HG03442 (cell line): Measurements from ENCODE around the gene SOX1.

Source experiments
- ATAC-seq: cut with Tn5 transposase; IDR thresholded peaks from one replicate; pipeline ENCODE4 v1.9.1; 2021; ENCODE audit warnings: mild to moderate bottlenecking, moderate library complexity; ENCODE audit not compliant: unreplicated experiment

SOX1 gene

GRCh38 chr13:112105244-112105681 is 38.3 kb downstream of the SOX1 start:
- no peak for ATAC-seq

- ATAC-seq = no peak
Measured at GRCh38 chr13:112105892-112106291, 38.9 kb downstream of the SOX1 start.

GRCh38 chr13:112106478-112107141 is 39.7 kb downstream of the SOX1 start:
- ATAC-seq = no peak

- ATAC-seq = no peak
Measured at GRCh38 chr13:112107289-112107688, 40.3 kb downstream of the SOX1 start.

- ATAC-seq = no peak
Measured at GRCh38 chr13:112110479-112110878, 43.5 kb downstream of the SOX1 start.

GRCh38 chr13:112111239-112111857 is 44.4 kb downstream of the SOX1 start:
- ATAC-seq = no peak

GRCh38 chr13:112112534-112113276 is 45.8 kb downstream of the SOX1 start:
- ATAC-seq = no peak

- no peak for ATAC-seq
Measured at GRCh38 chr13:112113348-112113747, 46.4 kb downstream of the SOX1 start.

- ATAC-seq = no peak
Measured at GRCh38 chr13:112113851-112114250, 46.9 kb downstream of the SOX1 start.

- no peak for ATAC-seq
Measured at GRCh38 chr13:112114391-112114790, 47.4 kb downstream of the SOX1 start.

GRCh38 chr13:112115403-112116091 is 48.6 kb downstream of the SOX1 start:
- ATAC-seq = no peak

- ATAC-seq = no peak
Measured at GRCh38 chr13:112116187-112116950, 49.4 kb downstream of the SOX1 start.

GRCh38 chr13:112117258-112117954 is 50.5 kb downstream of the SOX1 start:
- ATAC-seq = no peak

- no peak for ATAC-seq
Measured at GRCh38 chr13:112117955-112118302, 51.0 kb downstream of the SOX1 start.

- no peak for ATAC-seq
Measured at GRCh38 chr13:112118451-112119064, 51.6 kb downstream of the SOX1 start.

GRCh38 chr13:112119192-112120030 is 52.5 kb downstream of the SOX1 start:
- no peak for ATAC-seq

GRCh38 chr13:112120031-112120373 is 53.1 kb downstream of the SOX1 start:
- ATAC-seq = no peak
